AG10803 (cell line): ENCODE measurements around the gene HIPK2.
A peak's percentile ranks its signal among the peaks of the same experiment; 100 is the strongest.
"Not testable (repeated sequence)": the region's sequence is repeated elsewhere in the genome, so short reads cannot be mapped to it uniquely, and the experiment has no call there.

Experiments
- DNase-seq: peaks from one replicate; pipeline ENCODE4 v3.0.0; 2010; ENCODE audit warnings: low read depth
- H3K4me3 ChIP-seq: 2 replicates; pipeline ENCODE4 v1.5.1; 2011; ENCODE audit warnings: mild to moderate bottlenecking, low read length, control low read depth
- TF ChIP-seq, protein P1 (sequence below): conservative IDR thresholded peaks from 2 replicates; pipeline ENCODE4 v1.5.1; 2011; ENCODE audit warnings: mild to moderate bottlenecking, low read length, control low read depth, inconsistent platforms

The HIPK2 gene

DNA sequence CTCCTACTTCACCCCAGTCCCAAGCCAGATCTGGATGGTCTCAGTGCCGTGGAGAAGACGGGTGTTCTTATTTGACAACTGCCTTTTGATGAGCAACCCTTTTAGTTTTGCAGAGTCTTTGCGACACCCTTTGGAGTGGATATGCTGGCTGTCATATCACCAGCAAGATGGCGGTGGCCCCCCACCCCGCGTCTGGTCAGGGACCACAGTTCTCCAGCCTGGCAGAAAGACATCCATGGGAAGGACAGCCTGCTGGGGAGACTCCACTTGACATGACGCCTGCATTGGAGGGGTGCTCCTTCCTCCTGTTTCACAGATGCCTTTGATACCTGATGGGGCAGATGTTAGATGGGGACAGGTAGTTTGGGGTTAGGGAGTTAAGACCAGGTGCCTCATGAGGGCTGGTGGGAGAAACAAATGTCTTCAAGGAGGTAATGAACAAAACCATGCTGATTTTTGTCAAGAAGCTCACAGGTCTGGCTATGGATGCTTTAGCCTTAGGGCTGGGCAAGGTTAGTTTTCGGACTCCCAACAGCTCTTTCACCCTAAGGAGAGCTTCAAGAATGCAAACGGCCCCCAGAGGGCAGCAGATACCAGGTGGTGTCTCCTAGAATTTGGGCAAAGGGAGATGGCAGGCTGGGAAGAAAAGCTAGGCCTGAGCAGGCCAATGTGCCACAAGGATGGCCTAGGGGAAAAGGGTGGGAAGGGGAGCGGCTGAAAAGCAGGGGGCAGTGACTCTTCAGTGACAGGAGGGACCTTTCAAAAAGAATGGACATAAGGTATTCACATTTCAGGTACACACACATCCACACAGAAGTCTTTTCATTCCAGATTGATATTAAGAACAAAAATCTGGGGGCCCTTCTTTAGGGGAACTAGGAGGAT is 159.1 kb downstream of the HIPK2 start:
- peak; percentile 43 for DNase-seq
- TF ChIP-seq, protein P1, sequence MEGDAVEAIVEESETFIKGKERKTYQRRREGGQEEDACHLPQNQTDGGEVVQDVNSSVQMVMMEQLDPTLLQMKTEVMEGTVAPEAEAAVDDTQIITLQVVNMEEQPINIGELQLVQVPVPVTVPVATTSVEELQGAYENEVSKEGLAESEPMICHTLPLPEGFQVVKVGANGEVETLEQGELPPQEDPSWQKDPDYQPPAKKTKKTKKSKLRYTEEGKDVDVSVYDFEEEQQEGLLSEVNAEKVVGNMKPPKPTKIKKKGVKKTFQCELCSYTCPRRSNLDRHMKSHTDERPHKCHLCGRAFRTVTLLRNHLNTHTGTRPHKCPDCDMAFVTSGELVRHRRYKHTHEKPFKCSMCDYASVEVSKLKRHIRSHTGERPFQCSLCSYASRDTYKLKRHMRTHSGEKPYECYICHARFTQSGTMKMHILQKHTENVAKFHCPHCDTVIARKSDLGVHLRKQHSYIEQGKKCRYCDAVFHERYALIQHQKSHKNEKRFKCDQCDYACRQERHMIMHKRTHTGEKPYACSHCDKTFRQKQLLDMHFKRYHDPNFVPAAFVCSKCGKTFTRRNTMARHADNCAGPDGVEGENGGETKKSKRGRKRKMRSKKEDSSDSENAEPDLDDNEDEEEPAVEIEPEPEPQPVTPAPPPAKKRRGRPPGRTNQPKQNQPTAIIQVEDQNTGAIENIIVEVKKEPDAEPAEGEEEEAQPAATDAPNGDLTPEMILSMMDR, result peak; percentile 76
- no peak overlapping the region for H3K4me3 ChIP-seq

DNA sequence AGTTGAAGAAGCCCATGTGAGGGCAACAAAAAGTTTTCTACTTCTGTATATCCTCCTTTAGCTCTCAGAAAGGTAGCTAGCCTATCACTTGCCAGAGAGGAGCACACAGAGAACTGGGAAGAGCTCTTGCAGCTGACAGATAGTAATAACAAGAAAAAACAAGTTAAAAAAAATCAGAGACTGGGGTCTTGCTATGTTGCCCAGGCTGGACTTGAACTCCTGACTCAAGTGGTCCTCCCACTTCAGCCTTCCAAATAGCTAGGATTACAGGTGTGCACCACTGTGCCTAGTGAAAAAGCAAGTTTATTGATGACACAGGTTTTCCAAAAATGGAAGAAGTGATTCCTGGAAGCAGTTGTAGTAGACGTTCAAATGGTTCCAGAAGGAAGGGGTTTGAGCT is 160.7 kb downstream of the HIPK2 start:
- DNase-seq, result no peak
- TF ChIP-seq, protein P1, result no peak
- H3K4me3 ChIP-seq, result no peak overlapping the region

DNA sequence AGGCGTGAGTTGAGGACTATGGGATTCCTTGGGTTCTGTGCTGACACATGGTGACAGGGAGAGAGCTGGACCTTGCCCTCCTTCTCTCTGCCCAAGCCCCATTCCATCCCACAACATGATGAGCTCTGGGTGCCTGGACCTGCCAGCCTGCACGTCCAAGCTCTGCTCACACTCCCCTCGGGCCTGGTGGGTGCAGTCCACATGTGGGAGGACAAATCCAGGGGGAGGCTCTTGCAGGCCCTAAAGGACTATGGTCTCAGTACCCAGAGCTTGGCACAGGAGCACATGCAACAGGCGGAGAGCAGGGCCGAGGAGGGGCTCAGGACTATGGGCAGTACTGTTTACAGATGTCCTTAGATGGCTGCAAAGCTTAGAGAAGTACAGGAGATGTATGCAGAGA is 162.9 kb downstream of the HIPK2 start:
- TF ChIP-seq, protein P1, result no peak
- H3K4me3 ChIP-seq, result no peak overlapping the region
- no peak for DNase-seq

DNA sequence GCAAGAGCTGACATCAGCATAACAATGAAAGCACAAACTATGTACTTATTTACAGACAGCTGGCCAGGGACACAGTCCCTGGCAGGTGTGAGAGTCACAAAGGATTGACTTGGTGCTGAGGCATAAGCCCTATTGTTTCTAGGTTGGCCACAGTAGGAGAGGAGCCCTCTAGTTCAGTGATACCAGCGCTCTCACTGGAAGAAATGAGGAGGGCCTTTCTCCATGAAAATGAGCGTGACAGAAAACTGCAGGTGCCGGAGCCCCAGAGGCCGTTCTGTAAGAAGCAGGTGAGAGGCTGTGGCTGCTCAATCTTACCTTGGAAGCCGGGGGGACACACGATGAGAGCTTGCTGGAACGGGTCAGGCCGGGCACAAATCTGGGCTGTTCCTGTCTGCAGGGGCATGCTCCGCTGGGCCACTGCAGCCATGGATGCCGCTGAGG is 163.8 kb downstream of the HIPK2 start:
- TF ChIP-seq, protein P1, result no peak
- H3K4me3 ChIP-seq, result no peak overlapping the region
- DNase-seq, result no peak

DNA sequence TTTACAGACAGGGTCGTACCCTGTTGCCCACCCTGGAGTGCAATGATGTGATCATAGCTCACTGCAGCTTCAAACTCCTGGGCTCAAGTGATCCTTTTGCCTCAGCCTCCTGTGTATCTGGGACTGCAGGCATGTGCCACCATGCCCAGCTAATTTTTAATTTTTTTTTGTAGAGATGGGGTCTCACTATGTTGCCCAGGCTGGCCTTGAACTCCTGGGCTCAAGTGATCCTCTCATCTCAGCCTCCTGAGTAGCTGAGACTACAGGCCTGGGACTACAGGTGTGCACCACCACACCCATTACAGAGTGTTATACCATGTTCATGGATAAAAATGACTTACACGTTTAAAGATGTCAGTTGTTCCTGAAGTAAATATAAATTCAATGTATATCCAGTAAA is 166.2 kb downstream of the HIPK2 start:
- H3K4me3 ChIP-seq, DNase-seq: not testable (repeated sequence)

DNA sequence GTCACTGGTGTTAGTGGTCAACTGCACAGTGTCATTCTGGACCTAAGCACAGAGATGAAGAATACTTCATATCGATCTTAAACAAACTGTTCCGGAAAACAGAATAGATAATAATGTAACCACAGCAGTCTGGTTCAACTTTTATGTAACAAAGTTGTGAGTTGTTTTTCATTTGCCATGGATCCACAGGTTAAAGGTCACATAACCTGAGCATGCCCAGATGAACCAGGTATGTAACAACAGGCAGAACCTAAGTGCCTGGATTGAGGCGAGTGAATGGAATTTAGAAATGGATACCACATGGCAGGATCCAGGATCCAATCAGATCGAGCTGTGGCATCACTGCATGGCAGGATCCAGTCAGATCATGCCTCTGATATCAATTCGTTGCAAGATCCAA is 167.2 kb downstream of the HIPK2 start:
- TF ChIP-seq, protein P1, result no peak
- no peak overlapping the region for H3K4me3 ChIP-seq
- DNase-seq, result no peak

DNA sequence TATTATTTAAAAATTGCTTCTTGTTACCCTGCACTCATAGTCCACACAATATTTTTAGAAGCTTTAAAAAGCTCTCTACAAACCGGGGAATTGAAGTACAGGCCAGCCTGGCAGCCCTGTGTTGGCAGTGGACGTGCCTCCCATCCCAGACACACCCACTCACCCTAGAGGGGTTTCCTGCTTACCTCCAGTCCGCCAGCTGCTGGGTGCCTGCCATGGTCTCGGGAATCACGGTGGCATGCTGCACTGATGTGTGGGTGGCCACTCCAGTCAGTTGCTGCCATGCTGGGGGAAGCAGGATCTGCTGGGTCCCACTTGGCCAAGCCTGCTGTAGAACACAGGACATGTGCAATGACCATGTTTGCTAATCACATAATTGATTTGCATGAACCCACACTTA is 173.9 kb downstream of the HIPK2 start:
- no peak overlapping the region for H3K4me3 ChIP-seq
- no peak for DNase-seq
- TF ChIP-seq, protein P1, result no peak
